Measurements from ENCODE around the gene CTSD.

Gene CTSD

DNA sequence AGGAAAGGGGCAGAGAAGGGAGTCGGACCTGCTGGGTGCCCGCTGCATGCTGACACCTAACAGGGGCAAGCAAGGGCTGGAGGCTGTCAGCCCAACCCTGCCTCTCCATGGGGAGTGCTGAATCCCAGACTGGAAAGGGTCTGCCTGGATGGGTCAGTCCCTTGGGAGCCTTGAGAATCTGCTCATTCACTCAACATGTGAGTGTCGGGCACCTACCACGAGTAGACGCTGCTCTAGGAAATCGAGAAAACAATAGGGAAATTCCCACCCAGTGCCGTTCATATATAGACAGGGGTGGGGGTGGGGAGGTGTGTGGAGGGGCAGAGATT, 4.4 kb upstream of the CTSD start:
- DNase-seq, result no peak

DNA sequence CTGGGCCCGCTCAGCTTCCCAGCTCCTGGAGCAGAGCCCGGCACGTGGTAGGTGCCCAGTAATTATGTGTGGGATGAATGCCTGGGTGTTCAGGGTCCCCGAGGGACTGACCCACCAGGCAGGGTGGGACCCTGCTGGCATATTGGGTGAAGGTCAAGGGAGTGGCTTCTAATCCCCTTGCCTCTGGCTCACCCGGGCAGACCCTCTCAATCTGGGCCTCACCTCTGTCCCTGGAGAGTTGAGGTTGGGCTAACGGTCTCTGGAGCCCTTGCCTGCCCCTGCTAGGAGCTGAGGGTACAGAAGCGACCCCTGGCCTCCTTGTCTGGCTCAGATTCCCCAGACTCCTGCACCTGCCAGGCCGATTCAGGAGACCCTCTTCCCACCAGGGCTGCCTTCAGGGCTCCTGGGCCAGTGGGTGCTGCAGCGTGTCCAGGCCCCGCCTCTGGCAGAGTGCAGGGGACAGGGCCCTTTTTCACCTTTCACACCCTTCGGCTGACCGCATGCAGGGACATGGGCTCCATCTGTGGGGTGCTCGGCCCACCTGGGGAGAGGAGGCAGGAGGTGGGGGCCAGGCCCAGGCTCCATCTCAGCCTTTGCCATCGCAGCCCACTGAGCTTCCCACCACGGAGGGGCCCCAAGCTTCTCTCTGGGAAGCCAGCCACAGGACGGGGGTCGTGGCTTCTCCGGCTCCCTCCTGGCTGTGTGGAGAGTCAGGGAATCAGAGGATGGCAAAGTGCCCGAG, 3.8 kb upstream of the CTSD start:
- no peak for DNase-seq

DNA sequence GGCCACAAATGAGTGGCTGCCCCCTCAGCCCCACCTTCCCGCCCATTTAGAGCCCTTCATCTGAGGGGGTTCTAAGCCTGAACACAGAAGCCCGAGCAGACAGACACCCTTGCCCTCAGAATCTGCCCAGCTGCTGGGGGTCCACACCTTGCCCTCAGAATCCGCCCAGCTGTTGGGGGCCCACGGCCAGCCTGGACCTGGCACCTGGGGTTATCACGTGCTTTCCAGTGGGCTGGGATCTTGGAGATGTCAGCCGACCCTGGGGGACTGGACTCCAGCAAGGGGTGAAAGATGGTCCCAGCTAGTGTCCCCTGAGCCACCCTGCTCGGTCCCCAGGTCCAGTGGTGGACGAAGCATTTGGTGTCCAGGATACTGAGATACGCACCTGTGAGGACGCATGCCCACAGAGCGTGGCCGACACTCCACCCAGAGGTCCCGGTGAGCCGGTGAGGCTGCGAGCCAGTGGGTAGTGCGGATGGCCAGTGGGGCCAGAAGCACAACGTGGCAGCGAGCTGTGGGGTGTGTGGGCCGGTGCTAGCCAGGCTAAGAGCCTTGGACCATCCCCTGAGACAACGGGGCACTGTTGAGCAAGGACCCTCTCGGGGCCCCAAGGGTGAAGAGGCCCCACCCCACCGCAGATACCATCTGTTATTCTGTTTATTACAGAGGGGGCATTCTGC, 3.1 kb upstream of the CTSD start:
- DNase-seq, result no peak

DNA sequence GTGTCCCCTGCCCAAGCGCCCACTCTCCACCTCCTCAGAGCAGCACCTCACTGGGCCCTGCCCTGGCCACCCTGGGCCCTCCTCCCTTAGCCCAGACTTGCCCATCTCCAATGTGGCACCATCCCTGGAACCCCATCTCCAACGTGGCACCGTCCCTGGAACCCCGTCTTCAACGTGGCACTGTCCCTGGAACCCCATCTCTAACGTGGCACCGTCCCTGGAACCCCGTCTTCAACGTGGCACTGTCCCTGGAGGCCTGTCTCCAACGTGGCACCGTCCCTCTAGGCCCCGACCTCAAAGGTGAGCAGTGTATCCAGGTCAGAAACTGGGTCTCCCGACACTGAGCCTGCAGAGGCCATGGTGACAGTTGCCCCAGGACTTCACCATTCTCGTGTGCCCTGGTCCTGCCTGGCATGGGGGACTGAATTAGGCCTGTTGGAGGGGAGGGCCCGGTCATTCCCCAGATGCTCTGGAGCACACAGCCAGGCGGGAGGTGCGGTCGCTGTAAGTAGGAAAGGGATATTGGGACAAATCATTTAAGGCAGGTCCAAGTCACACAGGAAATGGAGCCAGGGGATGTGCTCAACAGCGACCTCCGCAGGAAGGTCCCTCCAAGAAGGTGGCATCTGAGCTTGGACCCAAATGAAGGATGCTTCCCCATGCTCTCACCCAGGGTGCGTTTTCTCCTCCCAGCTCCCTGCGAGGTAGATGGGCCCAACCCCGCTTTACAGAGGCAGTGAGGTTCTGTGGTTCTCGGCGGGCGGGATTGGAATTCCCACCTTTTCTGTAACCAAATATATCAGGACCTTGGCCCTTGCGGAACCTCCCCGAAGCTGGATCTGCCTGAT, 2.4 kb upstream of the CTSD start:
- DNase-seq, result no peak

DNA sequence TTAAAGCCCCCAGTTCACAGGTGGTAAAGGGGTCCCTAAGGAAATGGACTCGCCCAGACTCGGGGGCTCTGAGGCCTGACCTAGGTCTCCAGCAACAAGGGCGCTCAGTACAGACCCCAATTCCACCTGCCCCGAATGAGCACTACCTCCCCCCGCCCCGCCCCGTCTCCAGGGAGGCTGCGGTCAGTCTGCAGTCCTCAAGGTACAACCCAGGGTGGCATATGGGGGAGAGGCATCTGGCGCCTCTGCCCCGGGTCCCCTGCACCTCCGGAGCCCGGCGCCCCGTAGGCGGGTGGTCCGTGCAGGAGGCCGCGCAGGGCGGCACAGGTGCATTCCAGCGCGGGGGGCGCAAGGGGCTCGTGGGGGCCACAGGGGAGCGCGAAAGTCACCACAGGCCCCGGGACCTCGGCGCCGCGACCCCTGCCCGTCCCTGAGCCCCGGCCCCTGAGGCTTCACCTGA, 361 bp downstream of the CTSD start:
- no peak for DNase-seq

DNA sequence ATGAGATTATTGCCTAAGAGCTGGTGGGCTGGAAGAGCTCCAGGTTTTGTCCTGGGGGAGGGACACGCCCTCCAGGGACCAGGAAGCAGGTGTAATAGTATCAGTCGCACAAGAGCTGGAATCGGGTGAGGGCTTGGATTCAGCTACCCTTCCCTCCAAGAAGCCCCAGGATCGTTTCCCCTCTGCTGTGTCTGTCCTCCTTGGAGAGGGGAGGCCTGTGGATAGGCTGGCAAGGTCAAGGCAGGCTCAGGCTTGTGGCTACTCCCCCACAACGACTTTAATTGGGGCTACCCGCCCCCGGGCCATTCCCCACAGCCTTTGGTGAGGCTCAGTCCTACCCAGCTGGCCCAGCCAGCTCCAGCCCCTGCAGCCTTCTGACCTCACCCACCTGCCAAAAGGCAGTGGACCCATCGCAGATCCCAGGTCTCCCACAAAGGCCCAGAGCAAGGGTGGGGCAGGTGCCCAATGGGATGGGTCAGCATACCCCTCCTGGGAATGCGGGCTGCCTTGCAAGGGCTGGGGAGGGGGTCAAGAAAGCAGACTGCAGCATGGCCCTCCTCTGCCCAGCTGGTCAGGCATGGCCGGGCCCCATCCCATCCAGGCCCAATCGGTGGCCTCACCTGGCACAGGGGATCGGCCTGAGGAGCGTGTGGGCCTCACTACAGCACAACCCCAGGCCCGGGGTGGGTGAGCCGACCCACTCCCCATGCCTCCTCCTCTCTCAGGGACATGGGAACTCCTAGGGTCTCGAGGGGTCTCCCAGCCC, 1.0 kb downstream of the CTSD start:
- peak; percentile 8 for DNase-seq

DNA sequence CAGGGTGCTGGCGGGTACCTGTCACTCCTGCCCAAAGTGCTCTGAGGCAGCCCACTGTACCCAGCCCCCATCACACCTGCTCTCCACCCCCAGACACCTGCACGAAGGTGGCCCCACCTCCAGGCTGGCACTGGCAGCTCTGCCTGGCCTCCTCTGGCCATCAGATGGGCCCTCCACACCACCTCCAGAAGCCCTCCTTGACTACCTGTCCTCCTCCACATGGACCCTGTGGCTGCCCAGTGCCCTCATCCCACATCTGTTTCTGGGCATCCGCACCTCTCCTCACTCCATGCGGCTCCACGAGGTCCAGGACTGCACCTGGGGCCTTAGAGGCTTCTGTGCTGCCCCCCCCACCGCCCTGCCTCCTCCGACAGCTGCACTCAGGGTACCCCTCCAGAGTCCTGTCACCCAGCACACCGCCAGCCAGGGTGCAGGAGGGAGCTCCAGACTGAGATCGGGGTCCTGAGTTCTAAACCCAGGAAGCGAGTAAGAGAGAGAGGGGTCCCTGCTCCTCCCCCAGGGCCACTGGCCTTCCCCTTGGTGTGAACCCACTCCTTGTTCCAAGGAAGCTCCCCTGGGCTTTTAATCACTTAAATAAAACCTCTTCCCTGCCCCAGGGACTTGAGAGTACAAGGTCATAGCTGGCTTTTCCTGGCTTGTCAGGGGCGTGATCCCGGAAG, 1.7 kb downstream of the CTSD start:
- no peak for DNase-seq

DNA sequence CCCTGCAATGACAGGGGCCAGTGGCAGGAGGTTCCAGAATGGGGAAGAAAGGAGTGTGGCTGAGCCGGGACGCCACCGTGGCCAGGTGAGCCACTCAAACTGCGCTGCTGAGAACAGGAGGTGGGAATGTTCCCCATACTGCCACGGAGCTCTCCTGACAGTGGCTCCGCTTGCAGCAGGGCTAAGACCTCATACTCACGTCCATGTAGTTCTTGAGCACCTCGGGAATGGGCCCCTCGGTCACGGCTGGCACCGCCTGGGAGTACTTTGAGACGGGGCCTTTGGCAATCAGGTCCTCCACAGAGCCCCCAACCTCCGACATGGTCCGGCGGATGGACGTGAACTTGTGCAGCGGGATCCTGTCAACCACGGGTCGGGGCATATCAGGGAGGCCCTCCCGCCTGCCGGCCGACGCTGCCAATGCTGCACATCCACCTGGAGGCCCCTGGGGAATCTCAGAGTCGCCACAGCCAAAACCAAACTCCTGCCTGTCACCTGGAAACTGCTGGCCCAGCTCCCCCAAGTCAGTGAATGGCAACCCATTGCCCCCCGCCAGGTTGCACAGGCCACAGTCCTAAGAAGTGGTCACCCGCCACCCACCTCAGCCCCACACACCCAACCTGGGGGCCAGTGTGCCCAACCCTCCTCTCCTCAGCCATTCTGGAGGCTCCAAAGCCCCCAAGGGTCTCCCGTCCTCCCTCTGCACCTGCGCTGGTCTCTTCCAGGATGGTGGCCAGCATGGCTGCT, 2.4 kb downstream of the CTSD start:
- no peak for DNase-seq

DNA sequence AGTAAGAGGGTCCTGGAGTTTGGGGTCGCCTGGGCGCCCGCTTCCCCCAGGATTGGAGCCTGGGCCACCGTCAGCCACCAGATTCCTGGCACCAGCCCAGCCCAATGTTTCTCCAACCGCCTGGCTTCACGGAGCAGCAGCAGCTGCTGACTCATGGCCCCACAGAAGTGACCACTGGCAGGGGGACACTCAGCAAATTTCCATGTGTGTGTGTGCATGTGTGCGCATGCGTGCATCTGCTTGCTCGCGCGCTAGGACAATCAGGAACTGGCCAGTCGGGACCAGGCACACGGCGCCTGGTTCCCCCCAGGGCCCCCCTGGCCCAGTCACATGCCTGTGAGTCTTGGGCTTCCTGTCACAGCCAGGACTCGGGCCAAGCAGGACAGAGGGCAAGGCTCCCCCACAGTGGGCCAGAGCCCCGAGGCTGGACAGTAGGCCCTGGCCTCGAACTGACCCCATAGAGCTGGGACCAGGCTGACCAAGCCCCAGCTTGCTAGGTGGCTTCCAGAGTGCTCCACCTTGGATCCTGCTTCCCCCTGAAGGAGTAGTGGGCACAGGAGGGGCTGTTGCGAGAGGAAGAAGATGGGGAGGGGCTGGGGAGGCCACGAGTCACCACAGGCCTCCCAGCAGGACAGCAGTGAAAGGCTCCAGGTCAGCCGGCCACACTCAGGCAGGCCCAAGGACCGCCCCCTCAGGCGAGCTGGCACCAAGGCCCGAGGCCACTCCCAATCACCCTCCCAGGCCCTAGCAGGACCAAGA, 3.2 kb downstream of the CTSD start:
- peak; percentile 16 for DNase-seq

DNA sequence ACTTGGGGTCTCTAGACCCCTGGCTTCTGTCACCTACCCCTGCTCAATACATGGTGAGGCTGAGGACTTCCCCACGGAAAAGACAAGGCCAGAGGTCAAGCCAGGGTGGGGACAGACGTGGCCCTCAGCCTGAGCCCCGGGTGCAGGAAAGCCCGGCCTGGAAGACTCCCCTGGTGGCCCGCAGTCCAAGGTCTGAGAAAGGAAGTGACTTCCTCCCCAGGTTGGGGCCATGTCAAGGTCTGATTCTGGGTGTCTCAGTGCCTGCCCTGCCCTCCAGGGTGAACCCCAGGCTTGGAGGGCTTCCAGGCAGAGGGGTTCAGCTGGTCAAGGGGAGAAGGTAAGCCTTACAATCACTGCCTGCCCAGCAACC, 3.9 kb downstream of the CTSD start:
- DNase-seq, result no peak

DNA sequence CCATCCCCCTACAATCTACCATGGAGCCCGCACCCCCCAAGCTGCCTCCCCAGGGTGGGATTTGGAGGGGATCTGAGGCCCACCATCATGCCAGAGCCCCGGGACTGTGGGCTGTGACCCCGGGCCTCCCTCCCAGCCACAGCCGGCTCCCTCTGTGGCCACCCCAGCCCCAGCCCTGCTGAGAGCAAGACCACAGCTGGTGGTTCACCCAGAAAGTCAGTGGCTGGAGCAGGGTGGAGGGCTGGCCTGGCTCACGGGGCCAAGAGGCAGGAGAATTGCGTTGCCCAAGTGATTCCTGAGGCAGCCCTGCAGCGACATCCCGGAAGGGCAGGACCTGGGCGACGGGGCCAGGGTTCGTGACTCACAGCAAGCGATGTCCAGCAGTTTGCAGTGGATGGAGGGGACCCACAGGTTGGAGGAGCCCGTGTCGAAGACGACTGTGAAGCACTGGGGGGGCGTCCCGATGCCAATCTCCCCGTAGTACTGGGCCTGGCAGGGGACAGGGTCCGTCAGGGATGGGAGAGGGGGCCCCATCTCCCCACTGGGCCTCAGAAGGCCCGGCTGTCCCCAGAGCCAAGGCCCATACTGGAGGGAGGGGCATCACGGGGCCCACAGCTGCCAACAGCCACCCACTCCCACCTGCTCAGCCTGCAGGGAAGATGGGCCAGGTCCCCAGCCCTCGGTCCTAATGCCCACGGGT, 4.4 kb downstream of the CTSD start:
- DNase-seq, result no peak

DNA sequence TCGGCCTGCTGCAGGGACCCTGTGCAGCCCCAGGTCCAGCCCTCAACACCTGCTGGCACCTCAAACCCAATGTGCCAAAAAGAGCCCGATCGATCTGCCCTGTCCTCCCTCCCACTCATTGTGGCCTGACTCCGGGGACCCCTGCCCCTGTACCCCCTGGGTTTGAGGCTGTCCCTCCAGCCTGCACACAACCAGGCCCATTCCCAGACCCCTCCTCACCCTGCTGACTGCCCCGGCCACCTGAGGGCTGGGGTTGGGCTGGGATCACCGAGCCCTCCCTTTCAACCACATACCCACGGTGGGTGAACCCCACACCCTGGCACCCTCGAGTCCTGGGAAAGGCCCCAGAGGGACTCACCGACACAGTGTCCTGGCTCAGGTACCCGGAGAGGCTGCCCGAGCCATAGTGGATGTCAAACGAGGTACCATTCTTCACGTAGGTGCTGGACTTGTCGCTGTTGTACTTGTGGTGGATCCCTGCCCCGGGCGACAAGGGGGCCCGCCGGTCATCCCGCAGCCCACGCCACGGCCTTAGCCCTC, 5.0 kb downstream of the CTSD start:
- DNase-seq, result no peak

DNA sequence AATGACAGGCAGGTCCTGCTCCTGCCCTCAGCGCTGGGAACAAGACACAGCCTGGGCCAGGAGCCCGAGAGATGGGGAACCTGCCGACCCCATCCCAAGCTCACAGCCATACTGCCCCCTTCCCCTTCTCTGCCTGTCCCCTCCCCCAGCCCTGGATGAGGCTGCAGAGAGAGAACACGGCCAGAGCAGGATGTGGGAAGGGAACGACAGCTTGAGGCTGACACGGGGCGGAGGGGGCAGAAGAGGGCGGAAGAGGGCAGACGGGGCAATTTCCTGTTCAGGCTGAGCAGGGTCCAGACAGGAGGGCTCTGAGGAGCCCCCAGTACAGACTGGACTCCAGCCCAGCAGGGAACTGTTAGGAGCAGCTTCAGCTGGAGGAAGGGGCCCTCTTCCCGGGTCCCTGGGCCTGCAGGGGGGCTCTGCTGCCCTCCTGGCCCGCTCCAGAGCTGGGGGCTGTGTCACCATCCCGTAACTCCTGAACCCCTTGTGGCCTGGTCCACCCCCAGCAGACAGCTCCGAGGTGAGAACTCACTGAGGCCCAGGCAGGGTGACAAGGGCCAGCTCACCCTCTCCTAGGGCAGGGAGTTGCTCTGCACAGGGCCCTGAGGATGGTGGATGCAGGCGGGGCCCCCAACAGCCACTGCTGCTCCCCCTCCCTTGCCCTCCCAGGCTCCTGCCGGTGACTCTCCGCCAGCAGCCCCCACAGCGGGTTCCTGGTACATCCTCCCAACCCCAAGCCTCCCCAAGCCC, 5.7 kb downstream of the CTSD start:
- no peak for DNase-seq

DNA sequence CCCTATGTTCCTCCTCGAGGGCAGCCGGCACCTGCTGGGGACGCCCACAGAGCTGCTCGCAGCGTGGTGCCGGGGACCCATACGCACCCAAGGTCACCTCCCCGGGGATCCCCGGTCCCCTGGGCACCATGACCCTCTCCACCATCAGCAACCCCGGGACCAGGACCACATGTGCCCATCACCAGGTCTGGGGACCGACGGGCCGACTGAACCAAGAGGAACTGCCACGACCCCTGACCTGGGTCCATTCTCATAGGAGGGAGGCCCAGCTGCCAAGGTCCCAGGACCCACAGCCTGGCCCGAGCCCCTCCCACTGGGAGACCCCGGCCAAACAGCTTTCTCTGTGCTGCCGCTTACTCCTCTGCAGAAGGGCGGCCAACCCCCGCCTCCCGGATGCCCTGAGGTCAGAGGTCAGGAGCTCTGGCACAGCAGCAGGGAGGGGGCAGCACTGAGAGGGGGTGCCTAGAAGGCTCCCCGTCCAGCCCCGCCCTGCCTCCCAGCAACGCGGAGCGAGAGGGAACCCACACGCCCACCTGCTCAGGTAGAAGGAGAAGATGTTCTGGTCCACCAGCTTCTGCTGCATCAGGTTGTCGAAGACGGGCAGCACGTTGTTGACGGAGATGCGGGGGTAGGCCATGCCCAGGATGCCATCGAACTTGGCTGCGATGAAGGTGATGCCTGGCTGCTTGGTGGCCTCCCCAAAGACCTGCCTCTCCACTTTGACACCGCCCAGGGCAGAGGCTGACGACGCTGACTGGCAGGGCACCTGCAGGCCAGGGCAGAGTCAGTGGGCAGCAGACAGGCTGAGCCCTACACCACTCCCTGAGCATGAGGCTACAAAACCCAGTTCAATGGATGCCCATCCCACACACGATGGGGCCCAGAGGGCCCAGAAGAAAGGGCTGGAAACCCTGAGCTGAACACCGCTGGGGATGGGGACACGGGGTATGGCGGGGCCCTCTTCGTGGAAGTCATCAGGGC, 6.6 kb downstream of the CTSD start:
- DNase-seq, result no peak

- no peak for DNase-seq
These were observed 7.8 kb downstream of the CTSD start for GRCh38 chr11:1755692-1756561.

DNA sequence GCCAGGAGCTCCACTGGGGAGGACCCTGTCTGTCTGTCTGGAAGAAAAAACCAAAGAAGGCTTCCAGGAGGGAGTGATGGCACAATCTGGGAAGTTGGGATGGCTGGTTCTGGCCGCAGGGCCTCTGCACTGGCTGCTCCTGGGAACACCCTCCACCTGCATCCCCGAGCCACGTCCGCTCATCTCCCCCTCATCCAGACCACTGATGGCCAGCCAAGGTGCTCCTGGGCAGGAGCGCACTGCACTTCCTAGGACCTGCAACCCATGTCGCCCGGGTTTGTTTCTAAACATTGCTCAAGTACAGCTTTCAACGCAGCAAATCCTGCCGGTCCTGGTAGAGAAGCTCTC, 8.4 kb downstream of the CTSD start:
- no peak for DNase-seq

Measured in T1000 (cell line).